ENCODE data around the gene RAB3GAP2.
"Not testable (repeated sequence)": the region's sequence is repeated elsewhere in the genome, so short reads cannot be mapped to it uniquely, and the experiment has no call there.

Gene RAB3GAP2

GRCh38 chr1:220281159-220281574 lies 8.9 kb upstream of the RAB3GAP2 start:
- peak in 1 of 3 donors; percentile 5 for DNase-seq

- no peak for DNase-seq
Measured at GRCh38 chr1:220280249-220280648, 8.0 kb upstream of the RAB3GAP2 start.

- no peak for DNase-seq
Measured at GRCh38 chr1:220278991-220279390, 6.7 kb upstream of the RAB3GAP2 start.

GRCh38 chr1:220275430-220275829 lies 3.2 kb upstream of the RAB3GAP2 start:
- DNase-seq, result no peak

GRCh38 chr1:220274251-220274855 lies 2.1 kb upstream of the RAB3GAP2 start:
- peak; percentile 74 to 78 (median 76) for DNase-seq

- peak in 1 of 3 donors; percentile 8 for DNase-seq
Measured at GRCh38 chr1:220272841-220273090, 513 bp upstream of the RAB3GAP2 start.

- peak in 2 of 3 donors; percentile 21 to 37 for DNase-seq
Measured at GRCh38 chr1:220271706-220272046, 577 bp downstream of the RAB3GAP2 start.

- no peak for DNase-seq
Measured at GRCh38 chr1:220269036-220269435, 3.2 kb downstream of the RAB3GAP2 start.

- DNase-seq, result no peak
Measured at GRCh38 chr1:220267630-220268029, 4.6 kb downstream of the RAB3GAP2 start.

- not testable (repeated sequence) for DNase-seq
Measured at GRCh38 chr1:220260228-220260627, 12.0 kb downstream of the RAB3GAP2 start.

- DNase-seq, result not testable (repeated sequence)
Measured at GRCh38 chr1:220259756-220260155, 12.5 kb downstream of the RAB3GAP2 start.

- not testable (repeated sequence) for DNase-seq
Measured at GRCh38 chr1:220256194-220256593, 16.1 kb downstream of the RAB3GAP2 start.

- DNase-seq, result no peak
Measured at GRCh38 chr1:220255204-220255603, 17.0 kb downstream of the RAB3GAP2 start.

GRCh38 chr1:220253290-220253689 lies 19.0 kb downstream of the RAB3GAP2 start:
- DNase-seq, result not testable (repeated sequence)

- no peak for DNase-seq
Measured at GRCh38 chr1:220251272-220251671, 21.0 kb downstream of the RAB3GAP2 start.

- no peak for DNase-seq
Measured at GRCh38 chr1:220250681-220251080, 21.6 kb downstream of the RAB3GAP2 start.

- DNase-seq, result no peak
Measured at GRCh38 chr1:220249522-220249921, 22.7 kb downstream of the RAB3GAP2 start.

GRCh38 chr1:220248715-220249265 lies 23.5 kb downstream of the RAB3GAP2 start:
- DNase-seq, result not testable (repeated sequence)

- DNase-seq, result not testable (repeated sequence)
Measured at GRCh38 chr1:220245900-220246299, 26.4 kb downstream of the RAB3GAP2 start.

- DNase-seq, result no peak
Measured at GRCh38 chr1:220243947-220244346, 28.3 kb downstream of the RAB3GAP2 start.

- DNase-seq, result no peak
Measured at GRCh38 chr1:220241072-220241663, 31.1 kb downstream of the RAB3GAP2 start.

GRCh38 chr1:220239966-220240365 lies 32.3 kb downstream of the RAB3GAP2 start:
- no peak for DNase-seq

- no peak for DNase-seq
Measured at GRCh38 chr1:220239213-220239612, 33.0 kb downstream of the RAB3GAP2 start.

GRCh38 chr1:220236278-220236677 lies 36.0 kb downstream of the RAB3GAP2 start:
- not testable (repeated sequence) for DNase-seq

GRCh38 chr1:220235462-220235861 lies 36.8 kb downstream of the RAB3GAP2 start:
- no peak for DNase-seq

Data from suppressor macrophage treated with lipopolysaccharide for 1 hour (primary cell).